Lower lobe of right lung (tissue), 2 donors: ENCODE measurements around the gene CACNA1C. TPM values are rescaled to one million over a fixed set of nuclear protein-coding genes. Genes with fewer than 3 reads are reported as not detected.

Experiments used
- ATAC-seq, 2 donors: fragments of 200-7000 bp; cut with Tn5 transposase; one replicate each; pipeline ENCODE4 v1.9.1; 2020 to 2022; ENCODE audit warnings: mild to moderate bottlenecking in 2 of 2, moderate library complexity in 2 of 2
- DNase-seq: peaks from one replicate; pipeline ENCODE4 v3.0.0-alpha.2; 2020
- H3K27ac ChIP-seq: fragments of 200-600 bp; one replicate; pipeline ENCODE4 v1.8.0; 2022
- H3K27me3 ChIP-seq: fragments of 200-600 bp; one replicate; pipeline ENCODE4 v1.8.0; 2022; ENCODE audit warnings: low read depth
- H3K36me3 ChIP-seq: fragments of 200-600 bp; one replicate; pipeline ENCODE4 v1.8.0; 2022; ENCODE audit warnings: mild to moderate bottlenecking
- H3K4me1 ChIP-seq: fragments of 200-600 bp; one replicate; pipeline ENCODE4 v1.8.0; 2022
- H3K4me3 ChIP-seq: fragments of 200-600 bp; one replicate; pipeline ENCODE4 v1.8.0; 2022; ENCODE audit warnings: mild to moderate bottlenecking
- H3K9me3 ChIP-seq: fragments of 200-600 bp; one replicate; pipeline ENCODE4 v1.8.0; 2022
- intact Hi-C: fragments of 100-400 bp; cut with DNase I; formaldehyde crosslinking; loops from one replicate; pipeline ENCODE4 v1.11.0; 2022
- total RNA-seq: library from RNA; stranded (reverse); fragmentation: NEBNext Ultra II Directional; extraction: Animal tissue kit (Norgen Biotek cat#: 25700); gene quantifications from one replicate; pipeline ENCODE4 v1.2.1, GENCODE V29; 2021
- TF ChIP-seq, protein P1 (sequence below): fragments of 200-600 bp; IDR thresholded peaks from one replicate; pipeline ENCODE4 v1.8.0; 2022; ENCODE audit warnings: antibody characterized with exemption, mild to moderate bottlenecking
- donor health status: DM: no; HTN: yes; CAD: no; lungs with severe emphysema.

CACNA1C gene
- total RNA-seq, 1 donor from 2014 or later = 8.4 TPM

DNA sequence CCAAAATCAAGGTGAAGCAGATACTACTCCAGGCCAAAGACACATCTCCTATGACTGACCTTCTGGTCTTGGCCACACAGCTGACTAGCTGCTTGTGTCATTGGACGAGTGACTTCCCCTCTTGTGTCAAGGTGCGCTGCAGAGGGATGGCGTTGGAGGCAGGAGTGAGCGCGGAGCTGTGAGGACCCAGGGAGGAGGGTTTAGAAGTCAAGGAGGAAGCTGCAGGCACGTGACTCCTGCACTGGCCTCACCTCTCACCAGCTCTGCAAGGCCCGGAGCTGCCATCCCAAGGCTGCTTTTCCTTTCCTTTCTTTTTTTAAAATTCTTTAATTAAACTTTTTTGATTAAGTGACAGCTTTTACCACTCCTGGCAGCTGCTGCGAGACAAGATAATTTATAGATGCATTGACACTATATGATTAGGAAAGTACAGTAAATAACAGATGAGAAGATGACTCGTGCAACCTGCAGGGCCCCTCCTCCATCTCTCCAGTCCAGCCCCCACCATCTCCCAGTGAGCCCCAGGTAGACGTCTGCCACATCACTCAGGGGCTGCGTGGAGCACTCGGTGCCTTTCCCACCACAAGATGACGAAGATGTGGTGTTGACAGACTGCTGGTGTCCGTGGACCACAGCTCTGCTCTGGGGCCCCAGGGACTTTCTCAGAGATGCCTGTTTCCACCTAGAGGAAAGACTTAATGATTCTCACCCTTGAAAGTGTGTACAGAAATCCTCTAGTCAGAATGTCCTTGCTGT is 350.6 kb downstream of the CACNA1C start:
- intact Hi-C loops = no loop called here
- DNase-seq = no peak

DNA sequence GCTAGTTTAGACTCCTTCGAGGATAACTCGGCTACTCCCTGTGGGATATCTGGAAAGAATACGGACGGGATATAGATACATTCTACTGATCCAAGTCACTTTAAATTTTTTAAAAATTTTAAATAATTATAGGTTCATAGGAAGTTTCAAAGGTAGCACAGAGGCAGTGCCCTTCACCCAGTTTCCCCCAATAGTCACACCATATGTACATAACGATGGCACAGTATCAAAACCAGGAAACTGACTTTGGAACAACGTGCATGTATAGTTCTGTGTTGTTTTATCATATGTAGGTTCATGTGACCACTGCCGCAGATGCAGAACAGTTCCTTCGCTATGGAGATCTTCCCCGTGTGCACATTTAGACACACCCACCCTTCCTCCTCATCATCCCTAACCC is 352.3 kb downstream of the CACNA1C start:
- Histone ChIP-seq H3K27ac (no peak overlapping the region), H3K36me3 (no peaks in the 10 kb centered on the region), H3K4me3 (no peak overlapping the region), H3K27me3 (no peaks in the 10 kb centered on the region), H3K4me1 (no peaks in the 10 kb centered on the region), H3K9me3 (no peaks in the 10 kb centered on the region)
- no peak for DNase-seq
- TF ChIP-seq, protein P1, sequence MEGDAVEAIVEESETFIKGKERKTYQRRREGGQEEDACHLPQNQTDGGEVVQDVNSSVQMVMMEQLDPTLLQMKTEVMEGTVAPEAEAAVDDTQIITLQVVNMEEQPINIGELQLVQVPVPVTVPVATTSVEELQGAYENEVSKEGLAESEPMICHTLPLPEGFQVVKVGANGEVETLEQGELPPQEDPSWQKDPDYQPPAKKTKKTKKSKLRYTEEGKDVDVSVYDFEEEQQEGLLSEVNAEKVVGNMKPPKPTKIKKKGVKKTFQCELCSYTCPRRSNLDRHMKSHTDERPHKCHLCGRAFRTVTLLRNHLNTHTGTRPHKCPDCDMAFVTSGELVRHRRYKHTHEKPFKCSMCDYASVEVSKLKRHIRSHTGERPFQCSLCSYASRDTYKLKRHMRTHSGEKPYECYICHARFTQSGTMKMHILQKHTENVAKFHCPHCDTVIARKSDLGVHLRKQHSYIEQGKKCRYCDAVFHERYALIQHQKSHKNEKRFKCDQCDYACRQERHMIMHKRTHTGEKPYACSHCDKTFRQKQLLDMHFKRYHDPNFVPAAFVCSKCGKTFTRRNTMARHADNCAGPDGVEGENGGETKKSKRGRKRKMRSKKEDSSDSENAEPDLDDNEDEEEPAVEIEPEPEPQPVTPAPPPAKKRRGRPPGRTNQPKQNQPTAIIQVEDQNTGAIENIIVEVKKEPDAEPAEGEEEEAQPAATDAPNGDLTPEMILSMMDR = no peak
- ATAC-seq = no peak
- intact Hi-C loops = no loop called here

More for the DNA sequence above, 350.6 kb downstream of the CACNA1C start:
- Histone ChIP-seq H3K9me3 (no peaks in the 10 kb centered on the region), H3K4me3 (no peak overlapping the region), H3K36me3 (no peaks in the 10 kb centered on the region), H3K27me3 (no peaks in the 10 kb centered on the region), H3K4me1 (no peaks in the 10 kb centered on the region), H3K27ac (no peak overlapping the region)
- no peak for ATAC-seq
- TF ChIP-seq, protein P1 = no peak

DNA sequence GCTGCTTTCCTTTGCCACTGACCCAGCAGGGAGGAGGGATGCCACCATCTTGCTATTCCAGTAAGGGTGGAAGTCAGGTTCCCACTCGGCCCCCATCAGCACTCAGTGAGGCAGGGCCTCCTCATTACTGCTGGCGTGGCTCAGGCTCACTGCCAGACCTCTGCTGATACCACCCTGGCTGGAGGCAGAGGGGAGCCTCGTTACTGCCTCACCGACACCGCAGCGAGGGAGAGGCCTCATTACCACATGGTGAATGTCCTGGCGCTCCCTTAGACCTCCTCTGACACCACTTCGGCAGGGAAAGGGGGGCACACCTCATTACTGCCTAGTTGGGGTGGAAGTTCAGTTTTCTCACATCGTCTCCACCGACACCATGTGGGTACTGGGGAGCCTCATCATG is 354.1 kb downstream of the CACNA1C start:
- H3K9me3 ChIP-seq = no peaks in the 10 kb centered on the region
- H3K4me1 ChIP-seq = no peaks in the 10 kb centered on the region
- TF ChIP-seq, protein P1 = no peak
- DNase-seq (no peak), ATAC-seq (no peak)
- H3K36me3 ChIP-seq = no peaks in the 10 kb centered on the region
- H3K27me3 ChIP-seq = no peaks in the 10 kb centered on the region
- H3K4me3 ChIP-seq = no peak overlapping the region
- no peak overlapping the region for H3K27ac ChIP-seq
- intact Hi-C loops = no loop called here

DNA sequence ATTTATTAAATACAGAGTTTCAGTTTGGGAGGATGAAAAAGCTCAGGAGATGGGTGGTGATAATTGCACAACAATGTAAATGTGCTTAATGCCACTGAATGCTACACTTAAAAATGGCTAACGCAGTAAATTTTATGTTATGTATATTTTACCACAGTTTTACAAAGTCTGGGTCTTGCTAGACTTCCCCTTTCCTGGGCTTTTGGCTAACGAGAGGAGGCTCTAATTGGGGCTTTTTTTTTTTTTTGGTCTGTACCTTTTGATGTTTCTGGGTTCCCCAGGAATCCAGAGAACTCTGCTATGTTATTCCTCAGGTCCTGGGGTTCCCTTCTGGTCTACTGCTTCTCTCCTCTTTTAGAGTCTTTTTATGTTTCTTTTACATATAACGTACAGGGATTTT is 355.5 kb downstream of the CACNA1C start:
- Histone ChIP-seq H3K27me3 (no peaks in the 10 kb centered on the region), H3K9me3 (no peaks in the 10 kb centered on the region), H3K4me3 (no peak overlapping the region), H3K4me1 (no peaks in the 10 kb centered on the region), H3K27ac (no peak overlapping the region), H3K36me3 (no peaks in the 10 kb centered on the region)
- TF ChIP-seq, protein P1 = no peak
- intact Hi-C loops = no loop called here
- DNase-seq (no peak), ATAC-seq (no peak)

DNA sequence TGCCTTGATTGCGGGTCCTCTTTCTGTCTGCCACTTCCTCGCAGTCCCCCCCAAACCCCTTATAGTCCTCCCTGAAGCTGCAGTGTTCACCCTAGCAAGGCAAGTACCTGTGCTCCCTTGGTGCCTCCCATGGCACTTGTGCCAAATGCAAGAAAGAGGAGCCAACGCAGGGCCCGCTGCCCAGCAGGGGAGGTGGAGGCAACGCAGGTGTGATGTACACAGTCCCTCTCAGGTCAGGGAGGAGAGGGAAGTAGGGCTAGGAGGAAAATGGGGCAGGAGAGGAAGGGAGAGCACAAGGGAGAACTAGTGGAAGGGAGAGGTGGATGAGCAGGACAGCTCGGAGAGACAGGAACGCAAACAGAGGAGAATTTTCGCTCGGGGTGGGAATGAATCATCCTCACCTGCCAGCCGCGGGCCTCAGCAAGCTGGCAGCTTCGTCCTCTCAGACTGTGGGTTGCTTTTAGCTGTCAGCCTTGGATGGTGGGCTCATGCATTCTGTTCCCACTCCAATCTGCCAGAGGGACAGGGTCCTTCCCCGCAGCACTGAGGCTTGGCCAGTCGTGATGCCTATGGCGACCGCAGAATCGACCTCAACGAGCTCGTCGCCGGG is 357.0 kb downstream of the CACNA1C start:
- no peak overlapping the region for H3K4me3 ChIP-seq
- no peak overlapping the region for H3K27ac ChIP-seq
- intact Hi-C loops = no loop called here
- H3K27me3 ChIP-seq = no peaks in the 10 kb centered on the region
- DNase-seq (no peak), ATAC-seq (no peak)
- H3K9me3 ChIP-seq = no peaks in the 10 kb centered on the region
- TF ChIP-seq, protein P1 = no peak
- H3K4me1 ChIP-seq = no peaks in the 10 kb centered on the region
- no peaks in the 10 kb centered on the region for H3K36me3 ChIP-seq
